Endodermal cell (in vitro differentiated cells): ENCODE data around the gene CLIP4. TPM values are rescaled to one million over a fixed set of nuclear protein-coding genes. Genes with fewer than 3 reads are reported as not detected.

ENCODE experiments used
- DNase-seq: peaks from one replicate; pipeline ENCODE4 v3.0.0-alpha.2; 2017
- H3K27ac ChIP-seq: 2 replicates; pipeline ENCODE4 v1.5.1; 2013; ENCODE audit warnings: mild to moderate bottlenecking, low read depth, low read length, moderate library complexity
- H3K27me3 ChIP-seq: 2 replicates; pipeline ENCODE4 v1.6.1; 2013; ENCODE audit warnings: mild to moderate bottlenecking, low read length, moderate library complexity; ENCODE audit not compliant: insufficient read depth, control insufficient read depth, poor library complexity, severe bottlenecking
- H3K36me3 ChIP-seq: 2 replicates; pipeline ENCODE4 v1.7.0; 2013; ENCODE audit warnings: mild to moderate bottlenecking, low read length, moderate library complexity; ENCODE audit not compliant: control insufficient read depth, insufficient read depth
- H3K4me1 ChIP-seq: one replicate; pipeline ENCODE4 v1.7.0; 2013; ENCODE audit warnings: low read length; ENCODE audit not compliant: control insufficient read depth, insufficient read depth
- H3K4me3 ChIP-seq: 2 replicates; pipeline ENCODE4 v1.5.1; 2013; ENCODE audit warnings: mild to moderate bottlenecking, low read length, moderate library complexity
- H3K9ac ChIP-seq: 2 replicates; pipeline ENCODE4 v1.6.1; 2013; ENCODE audit warnings: mild to moderate bottlenecking, low read length, moderate library complexity; ENCODE audit not compliant: poor library complexity, severe bottlenecking; ENCODE audit errors: extremely low read depth
- H3K9me3 ChIP-seq: 2 replicates; pipeline ENCODE4 v1.6.1; 2013; ENCODE audit warnings: mild to moderate bottlenecking, low read length, moderate library complexity; ENCODE audit not compliant: control insufficient read depth
- H3K27ac Mint-ChIP-seq: 2 replicates; pipeline ENCODE4 v1.8.0; 2020; ENCODE audit warnings: mixed read lengths
- H3K27me3 Mint-ChIP-seq: 2 replicates; pipeline ENCODE4 v1.8.0; 2021; ENCODE audit warnings: mild to moderate bottlenecking, mixed read lengths; ENCODE audit not compliant: insufficient read depth
- H3K36me3 Mint-ChIP-seq: 2 replicates; pipeline ENCODE4 v1.8.0; 2020; ENCODE audit warnings: low read depth, mixed read lengths
- H3K4me1 Mint-ChIP-seq: 2 replicates; pipeline ENCODE4 v1.8.0; 2020; ENCODE audit warnings: mixed read lengths
- H3K4me3 Mint-ChIP-seq: 2 replicates; pipeline ENCODE4 v1.8.0; 2020; ENCODE audit warnings: mild to moderate bottlenecking, moderate library complexity, mixed read lengths
- H3K9me3 Mint-ChIP-seq: 2 replicates; pipeline ENCODE4 v1.8.0; 2020; ENCODE audit warnings: mild to moderate bottlenecking, mixed read lengths
- WGBS, 2 experiments: methylation state at CpG; one replicate each; pipeline versions ENCODE4 v1.1.5 to v1.1.7; 2013; ENCODE audit warnings: missing lambda C conversion rate in 2 of 2, mixed read lengths in 1 of 2; ENCODE audit not compliant: insufficient coverage in 1 of 2, insufficient read length in 1 of 2; 5-methylcytosine and 5-hydroxymethylcytosine counted together
- long read RNA-seq, 4 experiments: library from polyadenylated mRNA in 2 of 4; library from RNA in 1 of 4; library from capped mRNA in 1 of 4; stranded (forward) in 3 of 4; unstranded in 1 of 4; transcript quantifications; one replicate each; pipeline ENCODE4 v2.0.0, GENCODE V29; 2020 to 2021; ENCODE audit warnings: inconsistent platforms in 1 of 4
- polyA plus RNA-seq, 2 experiments: library from polyadenylated mRNA; stranded (reverse); fragments of 50-300 nt; gene quantifications; one replicate each; pipeline ENCODE4 v1.2.3, GENCODE V29; 2013
- total RNA-seq, 2 donors: library from RNA; stranded (reverse); fragmentation: NEBNext Ultra II Directional in 1 of 2; extraction: Animal tissue kit (Norgen Biotek cat#: 25700) in 1 of 2; gene quantifications; 2 replicates in 1 of 2; 3 replicates in 1 of 2; pipeline ENCODE4 v1.2.1, GENCODE V29; 2021
- TF ChIP-seq, protein P1 (sequence below): fragments of 200-600 bp; sonication (generic); conservative IDR thresholded peaks from 2 replicates; pipeline ENCODE4 v1.5.0; 2021; ENCODE audit warnings: antibody characterized with exemption, mild to moderate bottlenecking

The CLIP4 gene, protein sequence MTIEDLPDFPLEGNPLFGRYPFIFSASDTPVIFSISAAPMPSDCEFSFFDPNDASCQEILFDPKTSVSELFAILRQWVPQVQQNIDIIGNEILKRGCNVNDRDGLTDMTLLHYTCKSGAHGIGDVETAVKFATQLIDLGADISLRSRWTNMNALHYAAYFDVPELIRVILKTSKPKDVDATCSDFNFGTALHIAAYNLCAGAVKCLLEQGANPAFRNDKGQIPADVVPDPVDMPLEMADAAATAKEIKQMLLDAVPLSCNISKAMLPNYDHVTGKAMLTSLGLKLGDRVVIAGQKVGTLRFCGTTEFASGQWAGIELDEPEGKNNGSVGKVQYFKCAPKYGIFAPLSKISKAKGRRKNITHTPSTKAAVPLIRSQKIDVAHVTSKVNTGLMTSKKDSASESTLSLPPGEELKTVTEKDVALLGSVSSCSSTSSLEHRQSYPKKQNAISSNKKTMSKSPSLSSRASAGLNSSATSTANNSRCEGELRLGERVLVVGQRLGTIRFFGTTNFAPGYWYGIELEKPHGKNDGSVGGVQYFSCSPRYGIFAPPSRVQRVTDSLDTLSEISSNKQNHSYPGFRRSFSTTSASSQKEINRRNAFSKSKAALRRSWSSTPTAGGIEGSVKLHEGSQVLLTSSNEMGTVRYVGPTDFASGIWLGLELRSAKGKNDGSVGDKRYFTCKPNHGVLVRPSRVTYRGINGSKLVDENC
- total RNA-seq, result 10 to 100 TPM in 1 of 2 donors, 1 to 10 TPM in 1; 8.0 to 10.9 TPM
- polyA plus RNA-seq (2013, experiment 1 of 2), result 3.6 TPM
- 3.8 TPM for polyA plus RNA-seq (2013, experiment 2 of 2)
- long read RNA-seq, experiment 1, partial matches to known transcripts, result 1 of 7 reads
- long read RNA-seq, experiment 1, other reads (novel, unspliced or antisense), result 6 of 7 reads
- long read RNA-seq, experiment 2, full-length matches to known transcripts, result 9 of 27 reads
- long read RNA-seq, experiment 2, partial matches to known transcripts, result 6 of 27 reads
- long read RNA-seq, experiment 2, other reads (novel, unspliced or antisense), result 12 of 27 reads
- long read RNA-seq, experiment 3, full-length matches to known transcripts, result 5 of 14 reads
- long read RNA-seq, experiment 3, partial matches to known transcripts, result 4 of 14 reads
- long read RNA-seq, experiment 3, other reads (novel, unspliced or antisense), result 5 of 14 reads
- long read RNA-seq, experiment 4, partial matches to known transcripts, result 2 of 3 reads
- long read RNA-seq, experiment 4, other reads (novel, unspliced or antisense), result 1 of 3 reads

DNA sequence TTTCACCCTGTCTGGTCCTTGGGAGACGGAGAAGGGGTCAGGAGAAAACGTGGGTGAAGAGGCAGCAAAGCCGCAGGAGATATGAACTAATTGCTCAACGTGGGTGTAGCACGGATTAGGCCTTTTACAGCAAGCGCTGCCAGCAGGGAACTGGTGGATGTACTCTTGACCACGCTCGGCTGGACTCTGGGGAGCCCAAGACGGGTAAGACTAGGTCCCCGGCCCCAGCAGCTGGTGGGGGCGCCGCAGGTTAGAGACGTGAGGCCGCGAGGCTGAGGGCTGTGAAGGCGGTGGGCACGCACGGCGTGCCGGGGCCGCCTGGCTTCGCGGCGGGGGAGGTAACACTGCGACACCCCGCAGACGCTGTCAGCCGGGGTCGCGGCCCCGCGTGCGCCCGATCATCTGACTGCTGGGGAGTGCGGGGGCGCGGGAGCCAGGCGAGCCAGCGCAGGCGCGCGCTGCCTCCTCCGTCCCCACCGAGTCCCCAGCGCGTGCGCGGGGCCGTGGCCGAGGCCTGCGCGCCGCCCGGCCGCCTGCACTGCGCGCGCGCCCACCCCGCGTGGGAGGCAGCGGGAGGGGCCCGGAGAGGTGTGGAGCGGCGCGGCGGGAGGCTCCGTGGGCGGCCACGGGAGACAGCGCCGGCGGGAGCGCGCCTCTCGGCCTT, at the start of gene CLIP4:
TSS of gene CLIP4 (plus strand) at position 470 of the 664 bp plus-strand sequence. CDS start 5,974 bp downstream, outside the sequence.
- H3K27ac Mint-ChIP-seq, result no peak within 1 kb of the TSS
- no peaks in the 10 kb centered on the region for H3K36me3 Mint-ChIP-seq
- H3K4me3 Mint-ChIP-seq, result peak within 1 kb of the TSS; percentile 71
- TF ChIP-seq, protein P1, sequence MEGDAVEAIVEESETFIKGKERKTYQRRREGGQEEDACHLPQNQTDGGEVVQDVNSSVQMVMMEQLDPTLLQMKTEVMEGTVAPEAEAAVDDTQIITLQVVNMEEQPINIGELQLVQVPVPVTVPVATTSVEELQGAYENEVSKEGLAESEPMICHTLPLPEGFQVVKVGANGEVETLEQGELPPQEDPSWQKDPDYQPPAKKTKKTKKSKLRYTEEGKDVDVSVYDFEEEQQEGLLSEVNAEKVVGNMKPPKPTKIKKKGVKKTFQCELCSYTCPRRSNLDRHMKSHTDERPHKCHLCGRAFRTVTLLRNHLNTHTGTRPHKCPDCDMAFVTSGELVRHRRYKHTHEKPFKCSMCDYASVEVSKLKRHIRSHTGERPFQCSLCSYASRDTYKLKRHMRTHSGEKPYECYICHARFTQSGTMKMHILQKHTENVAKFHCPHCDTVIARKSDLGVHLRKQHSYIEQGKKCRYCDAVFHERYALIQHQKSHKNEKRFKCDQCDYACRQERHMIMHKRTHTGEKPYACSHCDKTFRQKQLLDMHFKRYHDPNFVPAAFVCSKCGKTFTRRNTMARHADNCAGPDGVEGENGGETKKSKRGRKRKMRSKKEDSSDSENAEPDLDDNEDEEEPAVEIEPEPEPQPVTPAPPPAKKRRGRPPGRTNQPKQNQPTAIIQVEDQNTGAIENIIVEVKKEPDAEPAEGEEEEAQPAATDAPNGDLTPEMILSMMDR, result no peak
- H3K27ac ChIP-seq, result no peak within 1 kb of the TSS
- H3K4me1 ChIP-seq, result peaks cover 3% of the 10 kb centered on the region
- H3K9me3 Mint-ChIP-seq, result no peaks in the 10 kb centered on the region
- H3K9me3 ChIP-seq, result no peaks in the 10 kb centered on the region
- peaks cover 25% of the 10 kb centered on the region for H3K27me3 ChIP-seq
- peak within 1 kb of the TSS; percentile 69 for H3K4me3 ChIP-seq
- peaks cover 66% of the 10 kb centered on the region for H3K27me3 Mint-ChIP-seq
- 8 to 14% methylated on average over 15 to 76 of the region's 76 CpGs for WGBS, 2 experiments
- peak within 1 kb of the TSS; percentile 6 for H3K9ac ChIP-seq
- peak; percentile 72 for DNase-seq
- H3K36me3 ChIP-seq, result no peaks in the 10 kb centered on the region
- H3K4me1 Mint-ChIP-seq, result peaks cover 11% of the 10 kb centered on the region

DNA sequence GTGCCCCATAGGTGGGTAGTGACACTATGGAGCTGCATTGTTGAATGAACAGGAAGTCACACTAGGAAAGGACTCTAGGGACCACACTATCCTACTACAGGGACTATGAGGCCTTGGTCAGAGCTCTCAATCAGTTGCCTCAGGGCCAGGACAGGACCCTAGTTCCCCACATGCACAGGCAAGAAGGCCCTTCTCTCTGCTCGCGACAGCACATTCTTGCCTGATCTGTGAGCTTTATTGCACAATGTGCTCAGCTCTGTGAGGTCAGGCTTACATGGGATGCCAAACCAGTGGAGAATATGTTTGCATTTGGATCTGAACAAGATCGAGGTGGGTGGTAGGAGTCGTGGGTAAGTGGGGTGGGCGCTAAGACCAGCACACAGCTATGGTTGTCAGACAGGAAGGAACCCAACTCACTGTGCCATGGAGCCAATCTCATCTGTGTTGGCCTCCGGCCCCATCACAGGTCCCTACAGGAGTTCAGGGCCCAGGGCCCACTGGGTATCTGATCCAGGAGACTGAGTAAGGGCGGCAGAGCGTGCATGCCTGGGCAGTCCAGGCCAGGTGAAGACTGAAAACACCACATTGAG, 48.8 kb upstream of the CLIP4 start:
- peaks cover 22% of the 10 kb centered on the region for H3K4me1 Mint-ChIP-seq
- H3K4me3 ChIP-seq, result no peak overlapping the region
- H3K36me3 Mint-ChIP-seq, result no peaks in the 10 kb centered on the region
- H3K27me3 Mint-ChIP-seq, result peaks cover 4% of the 10 kb centered on the region
- peak overlapping the region; percentile 37 for H3K27ac Mint-ChIP-seq
- TF ChIP-seq, protein P1, result no peak
- H3K27ac ChIP-seq, result no peak overlapping the region
- no peaks in the 10 kb centered on the region for H3K9me3 Mint-ChIP-seq
- no peaks in the 10 kb centered on the region for H3K27me3 ChIP-seq
- H3K9ac ChIP-seq, result no peak overlapping the region
- no peak for DNase-seq
- H3K4me1 ChIP-seq, result peaks cover 3% of the 10 kb centered on the region
- H3K9me3 ChIP-seq, result no peaks in the 10 kb centered on the region
- WGBS, 2 experiments, result 88 to 97% methylated on average over 6 to 8 of the region's 8 CpGs
- H3K36me3 ChIP-seq, result no peaks in the 10 kb centered on the region
- H3K4me3 Mint-ChIP-seq, result no peak overlapping the region
